Activated naive CD4-positive, alpha-beta T cell treated with anti-CD3 and anti-CD28 coated beads, Interleukin-2, amount 10 ng/mL, durations not matched to agents 7 days and 5 days (primary cell): ENCODE data around the gene NOLC1.

Experiments used
- CTCF ChIA-PET: fragments of 350-600 bp; sonication (Branson Sonifier 250); formaldehyde crosslinking; loops from one replicate; lab custom pipeline; 2021; ENCODE audit warnings: antibody characterized with exemption; lab: Charles Lee
- DNase-seq: peaks from one replicate; pipeline ENCODE4 v3.0.0-alpha.2; 2020
- H3K27ac Mint-ChIP-seq: one replicate; pipeline ENCODE4 v1.8.0; 2021; ENCODE audit warnings: mild to moderate bottlenecking, moderate library complexity, mixed read lengths
- H3K27me3 Mint-ChIP-seq: one replicate; pipeline ENCODE4 v1.8.0; 2021; ENCODE audit warnings: mild to moderate bottlenecking, mixed read lengths
- H3K36me3 Mint-ChIP-seq: one replicate; pipeline ENCODE4 v1.8.0; 2021; ENCODE audit warnings: mixed read lengths
- H3K4me1 Mint-ChIP-seq: one replicate; pipeline ENCODE4 v1.8.0; 2021; ENCODE audit warnings: mixed read lengths
- H3K4me3 Mint-ChIP-seq: one replicate; pipeline ENCODE4 v1.8.0; 2021; ENCODE audit warnings: mild to moderate bottlenecking, moderate library complexity, mixed read lengths
- H3K9me3 Mint-ChIP-seq: one replicate; pipeline ENCODE4 v1.8.0; 2021; ENCODE audit warnings: mixed read lengths

NOLC1 gene

GRCh38 chr10:102117391-102118159 lies 34.6 kb upstream of the NOLC1 start:
- H3K9me3 Mint-ChIP-seq: no peaks in the 10 kb centered on the region
- CTCF ChIA-PET: interaction anchor here (1.0 to 1.4 kb wide), 4 partner anchors 14 to 45 kb away, joined by 3 to 5 read pairs (median 4); partner anchors contain the start of gene PPRC1
- peak overlapping the region; percentile 94 for H3K27ac Mint-ChIP-seq
- peak overlapping the region; percentile 80 for H3K4me3 Mint-ChIP-seq
- peaks cover 69% of the 10 kb centered on the region for H3K4me1 Mint-ChIP-seq
- peaks cover 5% of the 10 kb centered on the region for H3K36me3 Mint-ChIP-seq
- peak; percentile 77 for DNase-seq
- H3K27me3 Mint-ChIP-seq: no peaks in the 10 kb centered on the region

- DNase-seq: peak; percentile 39
- Mint-ChIP-seq H3K9me3 (no peaks in the 10 kb centered on the region), H3K4me1 (peaks cover 59% of the 10 kb centered on the region), H3K36me3 (no peaks in the 10 kb centered on the region), H3K4me3 (peak overlapping the region; percentile 80), H3K27ac (peak overlapping the region; percentile 94), H3K27me3 (no peaks in the 10 kb centered on the region)
- CTCF ChIA-PET: interaction anchor here (1.4 kb wide), 3 partner anchors 13 to 18 kb away, joined by 4 to 7 read pairs (median 5); partner anchors contain the start of gene PPRC1
Observed at GRCh38 chr10:102118867-102119266, 33.3 kb upstream of the NOLC1 start.

GRCh38 chr10:102119417-102120141 lies 32.6 kb upstream of the NOLC1 start:
- Mint-ChIP-seq H3K36me3 (no peaks in the 10 kb centered on the region), H3K4me1 (peaks cover 59% of the 10 kb centered on the region), H3K4me3 (peak overlapping the region; percentile 80), H3K27ac (peak overlapping the region; percentile 94), H3K9me3 (no peaks in the 10 kb centered on the region), H3K27me3 (no peaks in the 10 kb centered on the region)
- CTCF ChIA-PET: interaction anchor here (1.4 kb wide), 3 partner anchors 12 to 19 kb away, joined by 4 to 7 read pairs (median 5); partner anchors contain the start of gene PPRC1
- DNase-seq: peak; percentile 67

GRCh38 chr10:102120142-102120990 lies 31.8 kb upstream of the NOLC1 start, which contains the start of gene LDB1:
Gene LDB1, minus strand, starts transcription at chr10:102120368. Its CDS starts 258 bp downstream, at chr10:102120110.
- CTCF ChIA-PET: no interaction called here
- no peaks in the 10 kb centered on the region for H3K36me3 Mint-ChIP-seq
- peak within 1 kb of the TSS; percentile 80 for H3K4me3 Mint-ChIP-seq
- peak within 1 kb of the TSS; percentile 94 for H3K27ac Mint-ChIP-seq
- no peaks in the 10 kb centered on the region for H3K27me3 Mint-ChIP-seq
- peaks cover 53% of the 10 kb centered on the region for H3K4me1 Mint-ChIP-seq
- no peaks in the 10 kb centered on the region for H3K9me3 Mint-ChIP-seq
- DNase-seq: peak; percentile 80

- peaks cover 45% of the 10 kb centered on the region for H3K4me1 Mint-ChIP-seq
- H3K27ac Mint-ChIP-seq: peak overlapping the region; percentile 93
- H3K36me3 Mint-ChIP-seq: no peaks in the 10 kb centered on the region
- H3K9me3 Mint-ChIP-seq: no peaks in the 10 kb centered on the region
- CTCF ChIA-PET: interaction anchor here (1.3 kb wide), 1 partner anchor 11 kb away, joined by 10 read pairs; no protein-coding TSS in a partner anchor
- DNase-seq: peak; percentile 37
- peak overlapping the region; percentile 80 for H3K4me3 Mint-ChIP-seq
- no peaks in the 10 kb centered on the region for H3K27me3 Mint-ChIP-seq
Observed at GRCh38 chr10:102120991-102121738, 31.0 kb upstream of the NOLC1 start.

GRCh38 chr10:102121739-102122372 lies 30.3 kb upstream of the NOLC1 start:
- Mint-ChIP-seq H3K9me3 (no peaks in the 10 kb centered on the region), H3K27ac (peak overlapping the region; percentile 73), H3K36me3 (no peaks in the 10 kb centered on the region), H3K4me1 (peaks cover 38% of the 10 kb centered on the region), H3K4me3 (peak overlapping the region; percentile 80), H3K27me3 (no peaks in the 10 kb centered on the region)
- no peak for DNase-seq
- CTCF ChIA-PET: interaction anchor here (1.3 kb wide), 1 partner anchor 10 kb away, joined by 10 read pairs; no protein-coding TSS in a partner anchor

- Mint-ChIP-seq H3K4me1 (peaks cover 32% of the 10 kb centered on the region), H3K36me3 (no peaks in the 10 kb centered on the region), H3K27ac (no peak overlapping the region), H3K27me3 (no peaks in the 10 kb centered on the region), H3K9me3 (no peaks in the 10 kb centered on the region), H3K4me3 (no peak overlapping the region)
- no peak for DNase-seq
- CTCF ChIA-PET: interaction anchor here (1.0 to 2.0 kb wide), 3 partner anchors 9 to 11 kb away, joined by 3 to 10 read pairs (median 6); partner anchors contain the start of gene PPRC1
Observed at GRCh38 chr10:102122450-102122849, 29.7 kb upstream of the NOLC1 start.

- Mint-ChIP-seq H3K9me3 (no peaks in the 10 kb centered on the region), H3K4me1 (peaks cover 25% of the 10 kb centered on the region), H3K36me3 (no peaks in the 10 kb centered on the region), H3K27ac (no peak overlapping the region), H3K4me3 (no peak overlapping the region), H3K27me3 (no peaks in the 10 kb centered on the region)
- CTCF ChIA-PET: interaction anchor here (0.6 to 2.0 kb wide), 4 partner anchors 9 to 42 kb away, joined by 3 to 10 read pairs (median 5); partner anchors contain the start of gene PPRC1
- no peak for DNase-seq
Observed at GRCh38 chr10:102123223-102123622, 29.0 kb upstream of the NOLC1 start.

GRCh38 chr10:102131286-102132170 lies 20.7 kb upstream of the NOLC1 start:
- DNase-seq: no peak
- Mint-ChIP-seq H3K27ac (no peak overlapping the region), H3K27me3 (peaks cover 3% of the 10 kb centered on the region), H3K4me1 (peaks cover 31% of the 10 kb centered on the region), H3K4me3 (no peak overlapping the region), H3K36me3 (peaks cover 9% of the 10 kb centered on the region), H3K9me3 (no peaks in the 10 kb centered on the region)
- CTCF ChIA-PET: interaction anchor here (0.8 to 2.5 kb wide), 9 partner anchors 8 to 299 kb away, joined by 3 to 20 read pairs (median 5); partner anchors contain the start of gene NOLC1

GRCh38 chr10:102132193-102132562 lies 20.0 kb upstream of the NOLC1 start:
- Mint-ChIP-seq H3K9me3 (no peaks in the 10 kb centered on the region), H3K27ac (peak overlapping the region; percentile 97), H3K4me1 (peaks cover 36% of the 10 kb centered on the region), H3K36me3 (peaks cover 9% of the 10 kb centered on the region), H3K4me3 (peak overlapping the region; percentile 94), H3K27me3 (peaks cover 3% of the 10 kb centered on the region)
- CTCF ChIA-PET: interaction anchor here (0.8 to 2.5 kb wide), 11 partner anchors 9 to 299 kb away, joined by 3 to 20 read pairs (median 5); partner anchors contain the start of gene NOLC1
- no peak for DNase-seq

GRCh38 chr10:102132563-102133372 lies 19.4 kb upstream of the NOLC1 start, which contains the start of gene PPRC1:
Gene PPRC1, plus strand, starts transcription at chr10:102133040. Its CDS starts 29 bp downstream, at chr10:102133069.
- DNase-seq: peak; percentile 99
- CTCF ChIA-PET: interaction anchor here (0.7 to 2.5 kb wide), 7 partner anchors 9 to 36 kb away, joined by 3 to 20 read pairs (median 6); partner anchors contain the start of gene NOLC1
- H3K27ac Mint-ChIP-seq: peak within 1 kb of the TSS; percentile 97
- H3K27me3 Mint-ChIP-seq: peaks cover 3% of the 10 kb centered on the region
- peak within 1 kb of the TSS; percentile 94 for H3K4me3 Mint-ChIP-seq
- H3K9me3 Mint-ChIP-seq: no peaks in the 10 kb centered on the region
- H3K4me1 Mint-ChIP-seq: peaks cover 38% of the 10 kb centered on the region
- peaks cover 9% of the 10 kb centered on the region for H3K36me3 Mint-ChIP-seq
